Liver (tissue), 9 donors: ENCODE results near the gene TNK1. TPM values are rescaled to one million over a fixed set of nuclear protein-coding genes. Genes with fewer than 3 reads are reported as not detected.

Experiments used
- DNase-seq: peaks from one replicate; pipeline ENCODE4 v3.0.0-alpha.2; 2017; ENCODE audit warnings: low spot score
- H3K27ac ChIP-seq, 2 donors: one replicate each; pipeline ENCODE4 v1.7.0; 2013; ENCODE audit warnings: inconsistent platforms in 2 of 2, low read length in 2 of 2, control low read depth in 1 of 2, low read depth in 1 of 2, mild to moderate bottlenecking in 1 of 2
- H3K27me3 ChIP-seq, 4 donors: one replicate each; pipeline versions ENCODE4 v1.6.1 to v1.7.0; 2013; ENCODE audit warnings: low read length in 3 of 4, inconsistent platforms in 1 of 4, mild to moderate bottlenecking in 1 of 4, moderate library complexity in 1 of 4; ENCODE audit not compliant: control insufficient read depth in 4 of 4, insufficient read depth in 4 of 4
- H3K36me3 ChIP-seq, 4 donors: one replicate each; pipeline versions ENCODE4 v1.6.1 to v1.7.0; 2013; ENCODE audit warnings: low read length in 3 of 4, mild to moderate bottlenecking in 3 of 4, low read depth in 1 of 4, moderate library complexity in 1 of 4; ENCODE audit not compliant: control insufficient read depth in 4 of 4, insufficient read depth in 3 of 4
- H3K4me1 ChIP-seq, 4 donors: one replicate each; pipeline versions ENCODE4 v1.6.1 to v1.7.0; 2013; ENCODE audit warnings: low read length in 3 of 4, mild to moderate bottlenecking in 3 of 4, moderate library complexity in 1 of 4; ENCODE audit not compliant: control insufficient read depth in 4 of 4, insufficient read depth in 4 of 4
- H3K4me3 ChIP-seq, 3 donors: one replicate each; pipeline versions ENCODE4 v1.6.1 to v1.7.0; 2013; ENCODE audit warnings: low read length in 3 of 3, control low read depth in 1 of 3, low read depth in 1 of 3, mild to moderate bottlenecking in 1 of 3
- H3K9ac ChIP-seq, 2 donors: one replicate each; pipeline ENCODE4 v1.7.0; 2013; ENCODE audit warnings: low read length in 2 of 2, mild to moderate bottlenecking in 2 of 2, moderate library complexity in 2 of 2, control low read depth in 1 of 2, low read depth in 1 of 2
- H3K9me3 ChIP-seq, 4 donors: one replicate each; pipeline versions ENCODE4 v1.6.1 to v1.7.0; 2013; ENCODE audit warnings: low read length in 3 of 4; ENCODE audit not compliant: control insufficient read depth in 4 of 4
- EGR1 ChIP-seq, 2 donors: IDR thresholded peaks; 2 replicates each; pipeline ENCODE4 v1.6.1; 2016 to 2018; ENCODE audit warnings: antibody characterized with exemption in 2 of 2, low read depth in 2 of 2
- FOXA1 ChIP-seq: IDR thresholded peaks from 2 replicates; pipeline ENCODE4 v1.6.1; 2016; ENCODE audit warnings: antibody characterized with exemption
- GABPA ChIP-seq, 2 donors: IDR thresholded peaks in 1 of 2; conservative IDR thresholded peaks in 1 of 2; 2 replicates each; pipeline ENCODE4 v1.6.1; 2016; ENCODE audit warnings: antibody characterized with exemption in 2 of 2, mild to moderate bottlenecking in 1 of 2, moderate library complexity in 1 of 2
- HNF4G ChIP-seq: IDR thresholded peaks from 2 replicates; pipeline ENCODE4 v1.6.1; 2016; ENCODE audit warnings: antibody characterized with exemption
- JUND ChIP-seq, 2 donors: IDR thresholded peaks; 2 replicates each; pipeline ENCODE4 v1.6.1; 2016; ENCODE audit warnings: antibody characterized with exemption in 2 of 2
- NR2F2 ChIP-seq: IDR thresholded peaks from 2 replicates; pipeline ENCODE4 v1.6.1; 2016; ENCODE audit warnings: antibody characterized with exemption
- RAD21 ChIP-seq, 2 donors: IDR thresholded peaks; 2 replicates each; pipeline ENCODE4 v1.6.1; 2016; ENCODE audit warnings: antibody characterized with exemption in 2 of 2, mild to moderate bottlenecking in 2 of 2
- RXRA ChIP-seq, 2 donors: IDR thresholded peaks; 2 replicates each; pipeline ENCODE4 v1.6.1; 2017 to 2018; ENCODE audit warnings: antibody characterized with exemption in 2 of 2, mild to moderate bottlenecking in 1 of 2
- TAF1 ChIP-seq: conservative IDR thresholded peaks from 2 replicates; pipeline ENCODE4 v1.6.1; 2016; ENCODE audit warnings: antibody characterized with exemption, mild to moderate bottlenecking
- YY1 ChIP-seq: IDR thresholded peaks from 2 replicates; pipeline ENCODE4 v1.6.1; 2016; ENCODE audit warnings: antibody characterized with exemption, mild to moderate bottlenecking
- WGBS: extraction: QIAGEN DNeasy Blood & Tissue Kit; methylation state at CpG from one replicate; pipeline ENCODE4 v1.1.7; 2013; 5-methylcytosine and 5-hydroxymethylcytosine counted together
- polyA plus RNA-seq, 2 donors: library from polyadenylated mRNA; stranded (reverse) in 1 of 2; unstranded in 1 of 2; fragments of 200-250 nt in 1 of 2; fragments of >200 nt in 1 of 2; fragmentation: Nextera tagmentation in 1 of 2; extraction: Ambion mirVana in 1 of 2; gene quantifications; one replicate each; pipeline versions ENCODE4 v1.2.1 to v1.2.3, GENCODE V29; 2013 to 2015
- total RNA-seq, 2 donors: library from RNA; depleted of rRNA; stranded (reverse); fragments of >200 nt; gene quantifications; one replicate each; pipeline ENCODE4 v1.2.3, GENCODE V29; 2014
- TF ChIP-seq, protein P1 (sequence below): IDR thresholded peaks from 2 replicates; pipeline ENCODE4 v1.6.1; 2016; ENCODE audit warnings: antibody characterized with exemption, mild to moderate bottlenecking
- TF ChIP-seq, protein P2 (sequence below): IDR thresholded peaks from 2 replicates; pipeline ENCODE4 v1.6.1; 2016; ENCODE audit warnings: antibody characterized with exemption
- TF ChIP-seq, protein P3 (sequence below): IDR thresholded peaks from 2 replicates; pipeline ENCODE4 v1.6.1; 2016; ENCODE audit warnings: antibody characterized with exemption
- donor health status: healthy.
- donor health status: healthy.
- donor health status: healthy.
- donor health status: healthy.
- donor health status: healthy.

Gene TNK1
- total and polyA plus RNA-seq, 4 donors, result 0.05 to 3.5 (median 2.5) TPM

DNA sequence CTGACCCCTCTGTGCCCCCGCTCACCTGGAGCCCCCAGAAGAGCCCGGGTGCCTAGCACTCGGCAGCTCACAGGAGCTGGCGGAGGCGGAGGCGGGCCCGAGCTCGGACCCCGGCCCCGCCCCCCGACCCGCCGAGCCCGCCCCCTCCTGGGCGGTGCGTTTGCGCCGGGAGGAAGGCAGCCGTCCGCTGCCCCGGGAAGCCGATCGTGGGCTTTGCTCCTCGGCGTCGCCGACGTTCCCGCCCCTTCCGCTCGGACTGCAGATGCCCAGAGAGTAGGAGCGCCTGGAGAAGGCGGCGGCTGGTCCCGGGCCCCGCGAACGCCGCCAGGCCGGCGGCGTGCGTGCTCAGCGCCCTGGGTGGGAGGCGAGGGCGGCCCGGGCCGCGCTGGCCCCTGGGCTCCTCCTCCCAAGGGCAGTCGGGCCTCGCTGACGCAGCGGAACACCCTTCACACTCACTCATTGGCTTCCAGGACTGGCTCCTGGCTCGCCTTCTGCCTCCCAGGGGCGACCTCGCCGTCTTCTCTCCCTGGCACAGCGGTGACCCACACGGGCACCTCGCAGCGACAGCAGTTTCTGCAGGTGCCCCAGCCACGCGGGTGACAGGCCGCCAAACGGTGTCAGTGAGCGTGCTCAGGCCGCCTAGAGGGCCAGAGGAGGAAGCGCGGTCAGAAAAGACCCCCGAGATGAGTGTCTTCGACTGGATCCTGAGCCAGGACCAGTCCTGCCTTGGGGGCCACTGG, 13.7 kb downstream of the TNK1 start, which contains the start of gene PLSCR3:
PLSCR3 (minus strand) TSS at position 74 of the 740 bp plus-strand sequence. CDS start 415 bp downstream, outside the sequence.
- Histone ChIP-seq H3K36me3 (peaks cover 0 to 6% (median 0%) of the 10 kb centered on the region in 4 donors), H3K27me3 (no peaks in the 10 kb centered on the region), H3K9ac (peak within 1 kb of the TSS; percentile 79 to 88), H3K9me3 (no peaks in the 10 kb centered on the region), H3K4me1 (peaks cover 0 to 15% (median 8%) of the 10 kb centered on the region in 4 donors), H3K4me3 (peak within 1 kb of the TSS; percentile 69 to 85 (median 73)), H3K27ac (peak within 1 kb of the TSS; percentile 74 to 94)
- peak; percentile 88 for DNase-seq
- TF ChIP-seq YY1 (peak; percentile 39), JUND (IDR thresholded peaks at IDR 0.05) (no peak), GABPA (IDR thresholded peaks at IDR 0.05 in 1 of 2, conservative IDR thresholded peaks at IDR 0.05 in 1 of 2) (peak in 1 of 2 donors; percentile 40)
- TF ChIP-seq, protein P1, sequence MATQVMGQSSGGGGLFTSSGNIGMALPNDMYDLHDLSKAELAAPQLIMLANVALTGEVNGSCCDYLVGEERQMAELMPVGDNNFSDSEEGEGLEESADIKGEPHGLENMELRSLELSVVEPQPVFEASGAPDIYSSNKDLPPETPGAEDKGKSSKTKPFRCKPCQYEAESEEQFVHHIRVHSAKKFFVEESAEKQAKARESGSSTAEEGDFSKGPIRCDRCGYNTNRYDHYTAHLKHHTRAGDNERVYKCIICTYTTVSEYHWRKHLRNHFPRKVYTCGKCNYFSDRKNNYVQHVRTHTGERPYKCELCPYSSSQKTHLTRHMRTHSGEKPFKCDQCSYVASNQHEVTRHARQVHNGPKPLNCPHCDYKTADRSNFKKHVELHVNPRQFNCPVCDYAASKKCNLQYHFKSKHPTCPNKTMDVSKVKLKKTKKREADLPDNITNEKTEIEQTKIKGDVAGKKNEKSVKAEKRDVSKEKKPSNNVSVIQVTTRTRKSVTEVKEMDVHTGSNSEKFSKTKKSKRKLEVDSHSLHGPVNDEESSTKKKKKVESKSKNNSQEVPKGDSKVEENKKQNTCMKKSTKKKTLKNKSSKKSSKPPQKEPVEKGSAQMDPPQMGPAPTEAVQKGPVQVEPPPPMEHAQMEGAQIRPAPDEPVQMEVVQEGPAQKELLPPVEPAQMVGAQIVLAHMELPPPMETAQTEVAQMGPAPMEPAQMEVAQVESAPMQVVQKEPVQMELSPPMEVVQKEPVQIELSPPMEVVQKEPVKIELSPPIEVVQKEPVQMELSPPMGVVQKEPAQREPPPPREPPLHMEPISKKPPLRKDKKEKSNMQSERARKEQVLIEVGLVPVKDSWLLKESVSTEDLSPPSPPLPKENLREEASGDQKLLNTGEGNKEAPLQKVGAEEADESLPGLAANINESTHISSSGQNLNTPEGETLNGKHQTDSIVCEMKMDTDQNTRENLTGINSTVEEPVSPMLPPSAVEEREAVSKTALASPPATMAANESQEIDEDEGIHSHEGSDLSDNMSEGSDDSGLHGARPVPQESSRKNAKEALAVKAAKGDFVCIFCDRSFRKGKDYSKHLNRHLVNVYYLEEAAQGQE, result peak; percentile 17
- WGBS, result under 1% methylated on average over 71 of the region's 71 CpGs

DNA sequence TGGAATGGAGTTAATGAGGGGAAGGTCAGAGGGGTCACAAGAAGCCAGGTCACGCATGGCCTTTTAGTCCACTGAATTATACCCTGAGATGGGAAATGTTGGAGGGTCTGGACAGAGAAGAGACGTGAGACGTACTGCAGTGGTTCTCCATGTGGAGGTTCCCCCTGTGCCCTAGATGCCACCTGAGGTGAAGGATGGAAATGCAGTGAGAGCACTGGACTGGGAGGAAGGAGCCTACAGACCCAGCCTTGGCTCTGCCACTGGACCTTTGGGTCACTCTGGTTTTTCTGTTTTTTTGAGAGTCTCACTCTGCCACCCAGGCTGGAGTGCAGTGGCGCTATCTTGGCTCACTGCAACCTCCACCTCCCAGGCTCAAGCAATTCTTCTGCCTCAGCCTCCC, 15.3 kb downstream of the TNK1 start:
- H3K9me3 ChIP-seq, result no peaks in the 10 kb centered on the region
- no peak overlapping the region for H3K4me3 ChIP-seq
- H3K27me3 ChIP-seq, result no peaks in the 10 kb centered on the region
- H3K4me1 ChIP-seq, result peaks cover 0 to 15% (median 8%) of the 10 kb centered on the region in 4 donors
- no peak overlapping the region for H3K9ac ChIP-seq
- DNase-seq, result no peak
- WGBS, result 91% methylated on average over 4 of the region's 4 CpGs
- TF ChIP-seq RXRA (IDR thresholded peaks at IDR 0.05) (no peak), GABPA (IDR thresholded peaks at IDR 0.05 in 1 of 2, conservative IDR thresholded peaks at IDR 0.05 in 1 of 2) (no peak), JUND (IDR thresholded peaks at IDR 0.05) (no peak), FOXA1 (no peak), HNF4G (no peak), TAF1 (no peak), RAD21 (IDR thresholded peaks at IDR 0.05) (no peak), NR2F2 (no peak), YY1 (no peak), EGR1 (IDR thresholded peaks at IDR 0.05; ENCODE audit: low read depth in 2 of 2) (no peak)
- TF ChIP-seq, protein P1, result no peak
- TF ChIP-seq, protein P2, sequence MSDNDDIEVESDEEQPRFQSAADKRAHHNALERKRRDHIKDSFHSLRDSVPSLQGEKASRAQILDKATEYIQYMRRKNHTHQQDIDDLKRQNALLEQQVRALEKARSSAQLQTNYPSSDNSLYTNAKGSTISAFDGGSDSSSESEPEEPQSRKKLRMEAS, result no peak
- TF ChIP-seq, protein P3, sequence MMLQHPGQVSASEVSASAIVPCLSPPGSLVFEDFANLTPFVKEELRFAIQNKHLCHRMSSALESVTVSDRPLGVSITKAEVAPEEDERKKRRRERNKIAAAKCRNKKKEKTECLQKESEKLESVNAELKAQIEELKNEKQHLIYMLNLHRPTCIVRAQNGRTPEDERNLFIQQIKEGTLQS, result no peak
- H3K36me3 ChIP-seq, result peaks cover 0 to 2% (median 0%) of the 10 kb centered on the region in 4 donors
- H3K27ac ChIP-seq, result no peak overlapping the region
